ENCODE data around the gene KLRC4. TPM values are rescaled to one million over a fixed set of nuclear protein-coding genes. Genes with fewer than 3 reads are reported as not detected.

Gene KLRC4
- total and polyA plus RNA-seq, 2 of the 4 experiments (the other 2 are of a cell fraction): not detected

GRCh38 chr12:10386857-10387256 lies 22.7 kb downstream of the KLRC4 start:
- no peak overlapping the region for H2AFZ ChIP-seq (replicated peaks; ENCODE audit: low read length, poor library complexity)
- no peaks in the 10 kb centered on the region for H3K9me1 ChIP-seq (ENCODE audit: insufficient read depth, low read length)
- CTCF ChIA-PET: no interaction called here
- no peak overlapping the region for H3K18ac ChIP-seq (ENCODE audit: low read depth, low read length)
- H3K14ac ChIP-seq (replicated peaks; ENCODE audit: low read depth, low read length): no peak overlapping the region
- no peak for ATAC-seq (ENCODE audit: low read depth)
- H3K56ac ChIP-seq (ENCODE audit: extremely low read depth, insufficient read depth, low read length): no peak overlapping the region
- H4K20me1 ChIP-seq (ENCODE audit: insufficient read depth, low read length): no peaks in the 10 kb centered on the region
- H2AK9ac ChIP-seq (replicated peaks; ENCODE audit: low read depth, low read length, poor library complexity): no peak overlapping the region
- no peaks in the 10 kb centered on the region for H3K79me1 ChIP-seq (ENCODE audit: low read depth in 1 of 2, low read length in 2 of 2)
- no peak overlapping the region for H2BK5ac ChIP-seq (ENCODE audit: low read depth, low read length, poor library complexity, severe bottlenecking)
- H4K8ac ChIP-seq (ENCODE audit: low read depth in 2 of 2, low read length in 2 of 2): no peak overlapping the region
- no peak for TF ChIP-seq RCOR1 (IDR thresholded peaks at IDR 0.05; ENCODE audit: insufficient replicate concordance, low read length)
- no peaks in the 10 kb centered on the region for H3K9me3 ChIP-seq (ENCODE audit: control insufficient read depth, insufficient read depth, low read length)
- dilution Hi-C loops (cut with HindIII; ENCODE audit: low sequenced_read_pairs, unreplicated experiment): no loop called here
- no peak overlapping the region for H3K4me2 ChIP-seq (ENCODE audit: low read depth, low read length)
- in situ Hi-C loops (cut with MboI; ENCODE audit: low sequenced_read_pairs): no loop called here
- POLR2A ChIA-PET (ENCODE audit: unreplicated experiment): no interaction called here
- no peaks in the 10 kb centered on the region for H3K4me1 ChIP-seq (ENCODE audit: control insufficient read depth, insufficient read depth, low read length)
- H3K27me3 ChIP-seq (ENCODE audit: control insufficient read depth, insufficient read depth, low read length): no peaks in the 10 kb centered on the region
- no peak overlapping the region for H2BK15ac ChIP-seq (ENCODE audit: low read depth, low read length)
- no peak overlapping the region for H3K4ac ChIP-seq (ENCODE audit: low read depth, low read length)
- no peak overlapping the region for H2BK20ac ChIP-seq (ENCODE audit: low read depth, low read length)
- no peaks in the 10 kb centered on the region for H3K36me3 ChIP-seq (ENCODE audit: control insufficient read depth, insufficient read depth, low read length)
- no TSS peak for BruUV-seq (replicated peaks)
- H3K9ac ChIP-seq (ENCODE audit: low read depth, low read length): no peak overlapping the region
- no peak overlapping the region for H4K5ac ChIP-seq (ENCODE audit: low read depth, low read length)
- no peak overlapping the region for H2AK5ac ChIP-seq (ENCODE audit: low read depth, low read length)
- no peak overlapping the region for H3K27ac ChIP-seq (ENCODE audit: insufficient read depth, low read length)
- no CpG with 5 or more reads among the region's 1 CpG for WGBS, 2 experiments (ENCODE audit: extremely low coverage in 2 of 2, insufficient read length in 1 of 2)
- no peak overlapping the region for H2BK120ac ChIP-seq (ENCODE audit: low read depth, low read length)
- no peak overlapping the region for H3K4me3 ChIP-seq (ENCODE audit: insufficient read depth, low read depth, low read length)
- intact Hi-C loops (cut with micrococcal nuclease): no loop called here
- DNase-seq: no peak
- no peak overlapping the region for H3K23ac ChIP-seq (ENCODE audit: low read depth, low read length)
- H4K91ac ChIP-seq (ENCODE audit: insufficient read depth, low read depth, low read length): no peak overlapping the region

Measured in IMR-90 (cell line).